ENCODE results near the gene PLXND1.

Gene PLXND1

GRCh38 chr3:129567176-129567705, 39.2 kb downstream of the PLXND1 start:
- no peaks in the 10 kb centered on the region for H3K9me3 ChIP-seq (ENCODE audit: insufficient read depth, low read depth, low read length)
- no peaks in the 10 kb centered on the region for H3K4me1 ChIP-seq (ENCODE audit: insufficient read depth, low read length, poor library complexity, severe bottlenecking)
- no peak overlapping the region for H2AFZ ChIP-seq (ENCODE audit: low read length)
- H3K36me3 ChIP-seq (ENCODE audit: insufficient read depth, low read length) = peaks cover 32% of the 10 kb centered on the region; the same call in 1 of the 2 replicates
- no peak overlapping the region for H3K4me2 ChIP-seq (ENCODE audit: low read depth, low read length, poor library complexity, severe bottlenecking)
- H3K4me3 ChIP-seq (ENCODE audit: low read length, poor library complexity, severe bottlenecking) = no peak overlapping the region
- no peaks in the 10 kb centered on the region for H3K79me2 ChIP-seq (ENCODE audit: insufficient read depth, low read length)
- no peak for TF ChIP-seq EZH2phosphoT487 (IDR thresholded peaks at IDR 0.05; ENCODE audit: borderline replicate concordance)
- TF ChIP-seq, protein P1, sequence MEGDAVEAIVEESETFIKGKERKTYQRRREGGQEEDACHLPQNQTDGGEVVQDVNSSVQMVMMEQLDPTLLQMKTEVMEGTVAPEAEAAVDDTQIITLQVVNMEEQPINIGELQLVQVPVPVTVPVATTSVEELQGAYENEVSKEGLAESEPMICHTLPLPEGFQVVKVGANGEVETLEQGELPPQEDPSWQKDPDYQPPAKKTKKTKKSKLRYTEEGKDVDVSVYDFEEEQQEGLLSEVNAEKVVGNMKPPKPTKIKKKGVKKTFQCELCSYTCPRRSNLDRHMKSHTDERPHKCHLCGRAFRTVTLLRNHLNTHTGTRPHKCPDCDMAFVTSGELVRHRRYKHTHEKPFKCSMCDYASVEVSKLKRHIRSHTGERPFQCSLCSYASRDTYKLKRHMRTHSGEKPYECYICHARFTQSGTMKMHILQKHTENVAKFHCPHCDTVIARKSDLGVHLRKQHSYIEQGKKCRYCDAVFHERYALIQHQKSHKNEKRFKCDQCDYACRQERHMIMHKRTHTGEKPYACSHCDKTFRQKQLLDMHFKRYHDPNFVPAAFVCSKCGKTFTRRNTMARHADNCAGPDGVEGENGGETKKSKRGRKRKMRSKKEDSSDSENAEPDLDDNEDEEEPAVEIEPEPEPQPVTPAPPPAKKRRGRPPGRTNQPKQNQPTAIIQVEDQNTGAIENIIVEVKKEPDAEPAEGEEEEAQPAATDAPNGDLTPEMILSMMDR (conservative IDR thresholded peaks at IDR 0.05; ENCODE audit: low read length) = no peak
- no peaks in the 10 kb centered on the region for H3F3A ChIP-seq (ENCODE audit: low read depth)
- no peaks in the 10 kb centered on the region for H3K9me2 ChIP-seq (replicated peaks; ENCODE audit: low read depth, low read length)
- H3K9ac ChIP-seq (ENCODE audit: low read depth, low read length, poor library complexity, severe bottlenecking) = no peak overlapping the region
- no peaks in the 10 kb centered on the region for H4K20me1 ChIP-seq (ENCODE audit: insufficient read depth, low read length, poor library complexity, severe bottlenecking)
- H3K27me3 ChIP-seq (ENCODE audit: insufficient read depth, low read length, poor library complexity, severe bottlenecking) = no peaks in the 10 kb centered on the region

GRCh38 chr3:129565902-129566301, 40.6 kb downstream of the PLXND1 start:
- H4K20me1 ChIP-seq (ENCODE audit: insufficient read depth, low read length, poor library complexity, severe bottlenecking) = no peaks in the 10 kb centered on the region

GRCh38 chr3:129564981-129565644, 41.4 kb downstream of the PLXND1 start:
- H3K9me3 ChIP-seq (ENCODE audit: insufficient read depth, low read depth, low read length) = no peaks in the 10 kb centered on the region
- H3K4me1 ChIP-seq (ENCODE audit: insufficient read depth, low read length, poor library complexity, severe bottlenecking) = no peaks in the 10 kb centered on the region
- no peak overlapping the region for H2AFZ ChIP-seq (ENCODE audit: low read length)
- H4K20me1 ChIP-seq (ENCODE audit: insufficient read depth, low read length, poor library complexity, severe bottlenecking) = no peaks in the 10 kb centered on the region
- no peak overlapping the region for H3K9ac ChIP-seq (ENCODE audit: low read depth, low read length, poor library complexity, severe bottlenecking)
- H3K36me3 ChIP-seq (ENCODE audit: insufficient read depth, low read length) = peaks cover 18% of the 10 kb centered on the region; the same call in 1 of the 2 replicates
- no peaks in the 10 kb centered on the region for H3K79me2 ChIP-seq (ENCODE audit: insufficient read depth, low read length)
- no peaks in the 10 kb centered on the region for H3F3A ChIP-seq (ENCODE audit: low read depth)
- TF ChIP-seq, protein P1 (conservative IDR thresholded peaks at IDR 0.05; ENCODE audit: low read length) = no peak
- no peak for TF ChIP-seq EZH2phosphoT487 (IDR thresholded peaks at IDR 0.05; ENCODE audit: borderline replicate concordance)
- no peaks in the 10 kb centered on the region for H3K9me2 ChIP-seq (replicated peaks; ENCODE audit: low read depth, low read length)
- H3K4me3 ChIP-seq (ENCODE audit: low read length, poor library complexity, severe bottlenecking) = no peak overlapping the region
- H3K27me3 ChIP-seq (ENCODE audit: insufficient read depth, low read length, poor library complexity, severe bottlenecking) = no peaks in the 10 kb centered on the region
- no peak overlapping the region for H3K4me2 ChIP-seq (ENCODE audit: low read depth, low read length, poor library complexity, severe bottlenecking)

More at GRCh38 chr3:129565902-129566301, 40.6 kb downstream of the PLXND1 start:
- peaks cover 25% of the 10 kb centered on the region; the same call in 1 of the 2 replicates for H3K36me3 ChIP-seq (ENCODE audit: insufficient read depth, low read length)
- H3K9me3 ChIP-seq (ENCODE audit: insufficient read depth, low read depth, low read length) = no peaks in the 10 kb centered on the region
- no peak for TF ChIP-seq EZH2phosphoT487 (IDR thresholded peaks at IDR 0.05; ENCODE audit: borderline replicate concordance)
- TF ChIP-seq, protein P1 (conservative IDR thresholded peaks at IDR 0.05; ENCODE audit: low read length) = no peak
- H3K79me2 ChIP-seq (ENCODE audit: insufficient read depth, low read length) = no peaks in the 10 kb centered on the region
- no peaks in the 10 kb centered on the region for H3K27me3 ChIP-seq (ENCODE audit: insufficient read depth, low read length, poor library complexity, severe bottlenecking)
- H3K9me2 ChIP-seq (replicated peaks; ENCODE audit: low read depth, low read length) = no peaks in the 10 kb centered on the region
- H2AFZ ChIP-seq (ENCODE audit: low read length) = no peak overlapping the region
- H3K9ac ChIP-seq (ENCODE audit: low read depth, low read length, poor library complexity, severe bottlenecking) = no peak overlapping the region
- H3K4me2 ChIP-seq (ENCODE audit: low read depth, low read length, poor library complexity, severe bottlenecking) = no peak overlapping the region
- H3K4me3 ChIP-seq (ENCODE audit: low read length, poor library complexity, severe bottlenecking) = no peak overlapping the region
- H3F3A ChIP-seq (ENCODE audit: low read depth) = no peaks in the 10 kb centered on the region
- H3K4me1 ChIP-seq (ENCODE audit: insufficient read depth, low read length, poor library complexity, severe bottlenecking) = no peaks in the 10 kb centered on the region
